Lower leg skin (tissue), 3 donors: Measurements from ENCODE around the gene SNX9.

ENCODE experiments used
- POLR2A ChIP-seq, 2 donors: fragments of 450-650 bp; IDR thresholded peaks; one replicate each; pipeline ENCODE4 v1.6.1; 2016 to 2017; ENCODE audit warnings: antibody characterized with exemption in 2 of 2, mild to moderate bottlenecking in 1 of 2, moderate library complexity in 1 of 2
- TF ChIP-seq, protein P1 (sequence below), 3 donors: fragments of 450-650 bp; IDR thresholded peaks; one replicate each; pipeline ENCODE4 v1.5.1; 2016; ENCODE audit warnings: antibody characterized with exemption in 3 of 3, mild to moderate bottlenecking in 3 of 3, moderate library complexity in 2 of 3

DNA sequence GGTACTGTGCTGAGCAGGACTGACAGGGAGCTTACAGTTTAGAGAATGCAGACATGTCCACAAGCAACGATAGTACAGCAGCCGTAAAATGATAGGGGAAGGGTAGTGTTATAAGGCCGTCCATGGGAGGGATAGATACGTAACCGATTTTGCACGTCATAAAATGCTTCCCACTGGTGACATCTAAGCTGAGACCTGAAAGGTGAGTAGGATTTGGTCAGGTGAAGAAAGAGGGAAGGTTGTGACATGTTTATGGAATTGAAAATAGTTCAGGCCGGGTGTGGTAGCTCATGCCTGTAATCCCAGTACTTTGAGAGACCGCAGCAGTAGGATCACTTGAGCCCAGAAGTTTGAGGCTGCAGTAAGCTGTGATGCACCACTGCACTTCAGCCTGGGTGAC is 25.6 kb downstream of the SNX9 start:
- no peak for TF ChIP-seq POLR2A (IDR thresholded peaks at IDR 0.05)
- TF ChIP-seq, protein P1, sequence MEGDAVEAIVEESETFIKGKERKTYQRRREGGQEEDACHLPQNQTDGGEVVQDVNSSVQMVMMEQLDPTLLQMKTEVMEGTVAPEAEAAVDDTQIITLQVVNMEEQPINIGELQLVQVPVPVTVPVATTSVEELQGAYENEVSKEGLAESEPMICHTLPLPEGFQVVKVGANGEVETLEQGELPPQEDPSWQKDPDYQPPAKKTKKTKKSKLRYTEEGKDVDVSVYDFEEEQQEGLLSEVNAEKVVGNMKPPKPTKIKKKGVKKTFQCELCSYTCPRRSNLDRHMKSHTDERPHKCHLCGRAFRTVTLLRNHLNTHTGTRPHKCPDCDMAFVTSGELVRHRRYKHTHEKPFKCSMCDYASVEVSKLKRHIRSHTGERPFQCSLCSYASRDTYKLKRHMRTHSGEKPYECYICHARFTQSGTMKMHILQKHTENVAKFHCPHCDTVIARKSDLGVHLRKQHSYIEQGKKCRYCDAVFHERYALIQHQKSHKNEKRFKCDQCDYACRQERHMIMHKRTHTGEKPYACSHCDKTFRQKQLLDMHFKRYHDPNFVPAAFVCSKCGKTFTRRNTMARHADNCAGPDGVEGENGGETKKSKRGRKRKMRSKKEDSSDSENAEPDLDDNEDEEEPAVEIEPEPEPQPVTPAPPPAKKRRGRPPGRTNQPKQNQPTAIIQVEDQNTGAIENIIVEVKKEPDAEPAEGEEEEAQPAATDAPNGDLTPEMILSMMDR (IDR thresholded peaks at IDR 0.05) = no peak
